Thyroid gland (tissue), 4 donors: ENCODE results near the gene PDGFA. TPM values are rescaled to one million over a fixed set of nuclear protein-coding genes. Genes with fewer than 3 reads are reported as not detected.

Experiments used
- DNase-seq, 2 donors: peaks; one replicate each; pipeline ENCODE4 v3.0.0-alpha.2; 2019
- H3K27ac ChIP-seq, 3 donors: fragments of 200-600 bp; sonication (generic); 1 replicate in 2 of 3; 2 replicates in 1 of 3; pipeline ENCODE4 v1.5.1; 2016 to 2019; ENCODE audit warnings: mild to moderate bottlenecking in 1 of 3, moderate library complexity in 1 of 3
- H3K27me3 ChIP-seq: fragments of 200-600 bp; sonication (generic); one replicate; pipeline ENCODE4 v1.5.1; 2019
- H3K36me3 ChIP-seq, 2 donors: fragments of 200-600 bp; sonication (generic); one replicate each; pipeline ENCODE4 v1.5.1; 2016 to 2019
- H3K4me1 ChIP-seq, 2 donors: fragments of 200-600 bp; sonication (generic); one replicate each; pipeline ENCODE4 v1.5.1; 2017 to 2019
- H3K4me3 ChIP-seq, 3 donors: fragments of 200-600 bp; sonication (generic); replicated peaks in 1 of 3; 1 replicate in 2 of 3; 2 replicates in 1 of 3; pipeline ENCODE4 v1.5.1; 2016; ENCODE audit warnings: mild to moderate bottlenecking in 1 of 3
- H3K9me3 ChIP-seq: fragments of 200-600 bp; sonication (generic); one replicate; pipeline ENCODE4 v1.5.1; 2017
- CTCF ChIP-seq, 6 experiments: fragments of 200-600 bp in 3 of 6; fragments of 450-650 bp in 3 of 6; sonication (generic) in 3 of 6; IDR thresholded peaks; one replicate each; pipeline ENCODE4 v1.5.1; 2016 to 2019; ENCODE audit warnings: antibody characterized with exemption in 6 of 6, mild to moderate bottlenecking in 2 of 6, inconsistent platforms in 1 of 6, moderate library complexity in 1 of 6
- POLR2A ChIP-seq, 2 donors: fragments of 450-650 bp; IDR thresholded peaks; one replicate each; pipeline ENCODE4 v1.6.1; 2017; ENCODE audit warnings: antibody characterized with exemption in 2 of 2, mild to moderate bottlenecking in 2 of 2, moderate library complexity in 1 of 2
- WGBS, 2 donors: methylation state at CpG; one replicate each; pipeline ENCODE4 v1.1.5; 2017; 5-methylcytosine and 5-hydroxymethylcytosine counted together
- intact Hi-C: fragments of 100-400 bp; cut with DNase I; formaldehyde crosslinking; loops from one replicate; pipeline ENCODE4 v1.15.1; 2023
- total RNA-seq, 4 donors: library from RNA; depleted of rRNA; stranded (reverse); fragments of >200 nt; gene quantifications; one replicate each; pipeline ENCODE4 v1.2.3, GENCODE V29; 2016

The PDGFA gene
- total RNA-seq, 4 donors from 2014 or later: 6.6 to 20.0 (median 10.8) TPM

- no peaks in the 10 kb centered on the region for H3K27me3 ChIP-seq
- no peaks in the 10 kb centered on the region for H3K4me1 ChIP-seq
- 80 to 85% methylated on average over 11 to 14 of the region's 15 CpGs for WGBS, 2 donors
- intact Hi-C loops: no loop called here
- no peak overlapping the region for H3K27ac ChIP-seq
- no peaks in the 10 kb centered on the region for H3K36me3 ChIP-seq
- DNase-seq: no peak
- H3K4me3 ChIP-seq: no peak overlapping the region
- TF ChIP-seq POLR2A (IDR thresholded peaks at IDR 0.05) (no peak), CTCF (IDR thresholded peaks at IDR 0.05) (no peak)
- H3K9me3 ChIP-seq: no peaks in the 10 kb centered on the region
Observed at GRCh38 chr7:491958-492713, 27.5 kb downstream of the PDGFA start.

- 80 to 83% methylated on average over 7 to 9 of the region's 22 CpGs for WGBS, 2 donors
- intact Hi-C loops: no loop called here
- no peaks in the 10 kb centered on the region for H3K9me3 ChIP-seq
- no peaks in the 10 kb centered on the region for H3K27me3 ChIP-seq
- H3K27ac ChIP-seq: no peak overlapping the region
- no peaks in the 10 kb centered on the region for H3K36me3 ChIP-seq
- no peak for DNase-seq
- no peak overlapping the region for H3K4me3 ChIP-seq
- no peaks in the 10 kb centered on the region for H3K4me1 ChIP-seq
- TF ChIP-seq CTCF (IDR thresholded peaks at IDR 0.05) (no peak), POLR2A (IDR thresholded peaks at IDR 0.05) (no peak)
Observed at GRCh38 chr7:491292-491957, 28.2 kb downstream of the PDGFA start.

- H3K9me3 ChIP-seq: no peaks in the 10 kb centered on the region
- no peak overlapping the region for H3K27ac ChIP-seq
- no peaks in the 10 kb centered on the region for H3K27me3 ChIP-seq
- no peak for TF ChIP-seq CTCF (IDR thresholded peaks at IDR 0.05)
- no peak for TF ChIP-seq POLR2A (IDR thresholded peaks at IDR 0.05)
- H3K4me3 ChIP-seq: no peak overlapping the region
- no peaks in the 10 kb centered on the region for H3K36me3 ChIP-seq
- WGBS, 2 donors: 88 to 93% methylated on average over 17 to 18 of the region's 18 CpGs
- no peaks in the 10 kb centered on the region for H3K4me1 ChIP-seq
- intact Hi-C loops: no loop called here
- DNase-seq: no peak
Observed at GRCh38 chr7:490461-491291, 29.0 kb downstream of the PDGFA start.

- WGBS, 2 donors: 57 to 74% methylated on average over 4 of the region's 4 CpGs
- Histone ChIP-seq H3K4me1 (no peaks in the 10 kb centered on the region), H3K4me3 (no peak overlapping the region), H3K36me3 (no peaks in the 10 kb centered on the region), H3K27ac (no peak overlapping the region), H3K9me3 (no peaks in the 10 kb centered on the region), H3K27me3 (no peaks in the 10 kb centered on the region)
- intact Hi-C loops: no loop called here
- TF ChIP-seq CTCF (IDR thresholded peaks at IDR 0.05) (no peak), POLR2A (IDR thresholded peaks at IDR 0.05) (no peak)
- DNase-seq: no peak
Observed at GRCh38 chr7:489876-490275, 29.8 kb downstream of the PDGFA start.
